Loucy (cell line): ENCODE measurements around the gene ATXN7L2.

Source experiments
- CTCF ChIP-seq: fragments of 200-600 bp; sonication (generic); conservative IDR thresholded peaks from 2 replicates; pipeline ENCODE4 v1.5.1; 2014; ENCODE audit warnings: mild to moderate bottlenecking, antibody characterized with exemption, low read length
- EZH2phosphoT487 ChIP-seq: fragments of 200-600 bp; IDR thresholded peaks from 2 replicates; pipeline ENCODE4 v1.6.1; 2018; ENCODE audit warnings: antibody characterized with exemption, mild to moderate bottlenecking, moderate library complexity, borderline replicate concordance

- no peak for TF ChIP-seq CTCF
- no peak for TF ChIP-seq EZH2phosphoT487
Measured at GRCh38 chr1:109443476-109443875, 40.2 kb upstream of the ATXN7L2 start.
